Activated CD8-positive, alpha-beta memory T cell treated with anti-CD3 and anti-CD28 coated beads, Interleukin-2, amount 50 U/mL, for 24 hours (primary cell): ENCODE data around the gene GPR39.

Experiments
- DNase-seq: peaks from one replicate; pipeline ENCODE4 v3.0.0-alpha.2; 2020; ENCODE audit errors: extremely low read depth

GPR39 gene

GRCh38 chr2:132604561-132604960, 188.0 kb downstream of the GPR39 start:
- no peak for DNase-seq

- no peak for DNase-seq
These were observed 188.9 kb downstream of the GPR39 start for GRCh38 chr2:132605236-132606180.

- DNase-seq = no peak
These were observed 190.0 kb downstream of the GPR39 start for GRCh38 chr2:132606649-132607048.

GRCh38 chr2:132607426-132608090, 191.0 kb downstream of the GPR39 start:
- DNase-seq = no peak

DNA sequence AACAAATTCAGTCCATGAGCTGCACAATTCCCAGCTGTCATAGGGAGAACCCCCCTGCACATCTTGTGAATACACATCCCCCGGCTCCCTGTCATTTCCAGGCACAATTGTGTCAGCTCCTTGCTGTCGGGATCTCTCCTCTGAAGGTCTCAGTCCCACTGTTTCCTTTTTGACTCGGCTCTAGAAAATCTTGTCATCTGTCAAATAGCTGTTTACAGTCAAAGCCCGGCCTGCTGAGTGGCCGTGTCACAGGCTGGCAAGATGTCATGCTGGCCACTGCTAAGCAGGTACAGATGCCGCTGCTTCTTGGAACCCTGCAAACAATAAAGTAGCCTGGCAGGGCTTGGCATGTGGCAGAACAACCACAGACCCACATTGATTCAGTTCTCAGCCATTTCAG, 191.7 kb downstream of the GPR39 start:
- no peak for DNase-seq

GRCh38 chr2:132609101-132609890, 192.7 kb downstream of the GPR39 start:
- DNase-seq = no peak

DNA sequence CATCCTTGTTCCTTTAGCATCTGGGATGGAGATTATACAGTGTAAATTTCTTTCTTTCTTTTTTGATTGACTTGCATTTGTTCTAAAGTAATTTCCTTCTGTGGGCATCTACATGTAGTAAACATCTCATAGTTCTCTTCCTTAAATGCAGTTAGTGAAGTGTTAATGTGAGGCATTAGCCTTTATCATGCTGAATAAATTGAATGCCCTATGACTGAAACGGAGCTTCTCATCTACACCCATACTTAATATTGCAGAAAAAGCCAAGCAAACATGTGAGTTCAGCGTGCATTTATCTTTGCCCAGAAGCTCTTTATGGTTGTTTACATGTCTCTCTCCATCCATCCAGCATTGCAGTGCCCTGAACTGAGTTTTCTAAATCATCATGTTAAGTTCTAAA, 195.1 kb downstream of the GPR39 start:
- no peak for DNase-seq

GRCh38 chr2:132615329-132616085, 198.9 kb downstream of the GPR39 start:
- no peak for DNase-seq

DNA sequence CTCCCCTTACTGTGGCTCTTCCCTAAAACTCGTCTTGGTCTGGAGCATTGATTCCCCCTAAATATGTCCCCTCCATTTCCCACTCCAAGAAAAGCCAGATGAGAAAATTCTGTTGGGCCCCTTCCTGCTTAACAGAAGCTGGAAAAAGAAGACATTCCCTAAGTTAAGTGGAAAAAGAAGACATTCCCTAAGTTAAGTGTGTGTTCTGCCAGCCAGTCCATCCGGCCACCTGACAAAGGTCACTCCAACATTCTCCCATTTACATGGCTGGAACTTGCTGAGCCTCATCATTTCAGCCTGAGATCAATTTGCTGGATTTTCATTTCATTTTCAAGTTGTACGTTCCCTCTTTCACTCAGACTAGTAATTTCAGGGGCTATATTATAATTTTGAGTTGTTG, 201.4 kb downstream of the GPR39 start:
- DNase-seq = no peak

- no peak for DNase-seq
These were observed 202.1 kb downstream of the GPR39 start for GRCh38 chr2:132618734-132619133.

DNA sequence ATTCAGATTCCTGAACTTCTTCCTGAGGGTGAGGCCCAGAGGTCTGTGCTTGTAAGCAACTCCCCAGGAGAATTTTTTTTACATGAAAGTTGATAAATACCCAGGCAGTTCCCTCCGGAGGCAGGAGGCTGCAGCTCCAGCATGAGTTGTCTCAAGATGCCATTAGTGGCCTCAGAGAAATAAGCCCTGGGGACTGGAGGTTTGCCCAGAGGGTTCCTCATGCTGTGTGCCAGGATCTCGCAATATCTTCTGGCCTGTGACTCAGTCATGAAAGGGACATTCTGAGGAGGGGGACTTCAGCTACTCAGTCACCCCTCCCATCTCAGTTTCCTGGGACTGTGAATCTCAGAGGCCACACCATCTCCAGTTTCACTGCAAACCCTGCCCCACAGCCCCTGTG, 203.5 kb downstream of the GPR39 start:
- DNase-seq = no peak

DNA sequence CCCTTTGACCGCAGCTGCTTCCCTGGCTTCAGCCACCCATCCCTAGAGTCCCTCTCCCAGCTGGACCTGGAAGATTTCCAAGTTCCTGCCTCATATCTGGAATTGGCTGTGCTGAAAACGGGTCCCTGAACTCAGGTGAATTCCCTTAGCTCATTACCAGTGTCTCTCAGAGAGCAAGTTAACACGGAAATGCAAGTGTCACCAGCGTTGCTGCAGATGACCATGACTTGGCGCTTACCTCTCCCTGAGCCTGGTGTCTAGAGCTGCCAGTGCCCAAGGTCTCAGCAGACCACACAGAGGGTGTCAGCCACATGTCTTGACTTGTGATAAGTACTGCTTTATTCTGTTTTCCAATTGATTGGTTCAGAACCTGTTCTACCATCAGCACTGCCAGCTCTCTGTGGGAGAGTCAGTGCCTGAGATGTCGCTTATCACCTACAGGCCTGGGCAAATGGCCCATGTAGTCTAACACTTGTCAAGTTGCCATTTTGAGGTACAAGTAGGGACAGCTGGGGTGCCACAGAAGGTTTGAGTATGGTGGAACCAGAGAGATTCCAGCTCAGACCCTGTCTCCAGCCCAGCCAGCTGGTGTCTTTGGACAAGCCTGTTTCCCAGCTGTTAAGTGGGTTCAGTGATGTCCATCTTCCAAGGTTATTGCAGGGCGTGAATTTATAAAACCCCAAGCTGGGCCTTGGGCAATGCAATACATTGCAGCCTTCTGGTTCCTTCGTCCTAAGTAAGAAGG, 204.7 kb downstream of the GPR39 start:
- DNase-seq = no peak

DNA sequence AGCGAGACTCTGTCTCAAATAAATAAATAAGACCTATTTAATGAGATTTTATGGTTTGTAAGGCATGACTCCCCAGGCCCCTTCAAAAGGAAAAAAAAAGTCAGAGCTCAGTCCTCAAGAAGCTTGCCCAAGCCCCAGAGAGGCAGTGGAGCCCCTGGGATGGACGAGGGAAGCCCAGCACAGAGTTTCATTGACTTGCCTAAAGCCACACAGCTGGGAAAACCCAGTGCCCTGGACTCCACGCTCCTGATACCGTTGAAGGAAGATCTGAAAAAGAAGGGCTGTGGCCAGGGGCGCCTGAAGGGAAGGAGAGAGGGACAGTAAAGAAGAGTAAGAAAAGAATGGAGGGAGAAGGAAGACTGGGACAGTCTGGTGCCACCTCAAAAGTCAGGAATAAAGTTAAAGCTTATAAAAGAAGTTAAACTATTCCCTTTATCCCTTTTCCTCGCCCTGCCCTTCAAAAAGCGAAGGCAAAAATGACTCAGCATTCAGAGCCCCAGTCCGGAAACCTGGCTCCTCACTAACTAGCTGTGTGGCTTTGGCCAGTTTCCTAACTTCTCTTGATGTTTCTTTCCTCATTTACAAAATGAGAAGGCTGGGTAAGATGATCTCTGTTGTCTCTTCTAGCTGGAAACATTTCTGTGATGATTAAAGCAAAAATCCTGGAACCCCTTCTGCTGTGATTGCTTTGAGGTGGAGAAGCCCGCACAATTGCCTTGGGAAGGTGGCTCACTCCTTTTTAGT, 206.7 kb downstream of the GPR39 start:
- no peak for DNase-seq

- no peak for DNase-seq
These were observed 210.9 kb downstream of the GPR39 start for GRCh38 chr2:132627536-132627935.

DNA sequence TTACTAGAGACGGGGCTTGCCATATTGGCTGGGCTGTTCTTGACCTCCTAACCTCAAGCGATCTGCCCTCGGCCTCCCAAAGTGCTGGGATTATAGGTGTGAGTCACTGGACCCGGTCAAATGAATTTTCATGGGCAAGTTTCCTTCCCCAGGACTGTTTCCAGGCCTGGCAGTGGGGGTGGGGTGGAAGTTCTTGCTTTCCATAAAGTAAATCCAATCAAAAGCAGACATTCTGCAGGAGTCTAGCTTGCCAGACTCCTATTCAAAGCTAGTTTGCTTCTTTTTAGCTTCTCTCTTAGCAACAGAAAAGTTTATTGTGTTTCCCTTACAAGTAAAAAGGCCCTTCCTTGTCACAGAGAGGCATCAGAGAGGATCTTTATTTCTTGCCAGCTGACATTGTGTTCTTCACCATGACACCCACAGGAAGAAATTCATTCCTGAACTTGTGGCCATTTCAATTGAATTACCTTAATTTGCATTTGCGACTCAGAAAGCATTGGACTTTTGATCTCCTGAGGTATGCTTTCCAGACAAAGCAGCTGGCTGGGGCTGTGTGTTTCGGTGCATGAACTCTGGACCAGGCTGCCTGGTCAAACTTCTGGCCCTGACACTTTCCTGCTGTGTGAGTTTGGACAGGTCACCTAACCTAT, 215.5 kb downstream of the GPR39 start:
- DNase-seq = no peak

- DNase-seq = no peak
These were observed 217.0 kb downstream of the GPR39 start for GRCh38 chr2:132633635-132634034.

- DNase-seq = no peak
These were observed 219.7 kb downstream of the GPR39 start for GRCh38 chr2:132636346-132636745.

DNA sequence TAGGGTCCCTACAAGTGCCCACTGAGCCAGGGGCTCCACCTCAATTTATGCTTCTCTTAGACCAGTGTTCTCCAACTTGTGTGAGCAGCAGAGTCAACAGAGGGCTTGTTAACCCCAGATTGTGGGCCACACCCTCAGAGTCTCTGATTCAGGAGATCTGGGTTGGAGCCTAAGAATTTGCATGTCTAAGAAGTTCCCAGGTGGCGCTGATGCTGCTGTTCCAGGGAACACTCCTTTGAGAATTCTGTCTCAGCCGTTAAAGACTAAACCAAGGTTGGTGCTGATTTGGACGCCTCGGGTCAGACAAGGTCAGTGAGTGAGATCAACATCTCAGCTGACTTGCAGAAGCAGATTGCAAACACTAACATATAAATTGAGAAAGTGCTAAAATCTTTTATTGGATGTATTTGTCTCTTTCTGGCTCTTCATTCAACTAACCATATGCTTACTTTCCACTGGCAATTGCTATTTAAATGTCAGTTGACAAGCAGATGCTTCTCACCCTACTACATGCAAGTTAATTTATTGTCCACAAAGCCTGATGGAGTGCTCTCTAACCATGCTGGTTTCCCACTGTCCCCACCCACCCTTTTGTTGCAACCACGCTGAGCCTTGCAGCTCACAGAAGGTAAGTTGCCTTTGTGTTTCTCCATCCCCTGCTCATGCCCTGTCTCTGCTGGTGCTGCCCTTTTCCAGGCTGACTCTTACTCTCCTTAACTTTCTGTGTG, 221.9 kb downstream of the GPR39 start:
- DNase-seq = no peak

DNA sequence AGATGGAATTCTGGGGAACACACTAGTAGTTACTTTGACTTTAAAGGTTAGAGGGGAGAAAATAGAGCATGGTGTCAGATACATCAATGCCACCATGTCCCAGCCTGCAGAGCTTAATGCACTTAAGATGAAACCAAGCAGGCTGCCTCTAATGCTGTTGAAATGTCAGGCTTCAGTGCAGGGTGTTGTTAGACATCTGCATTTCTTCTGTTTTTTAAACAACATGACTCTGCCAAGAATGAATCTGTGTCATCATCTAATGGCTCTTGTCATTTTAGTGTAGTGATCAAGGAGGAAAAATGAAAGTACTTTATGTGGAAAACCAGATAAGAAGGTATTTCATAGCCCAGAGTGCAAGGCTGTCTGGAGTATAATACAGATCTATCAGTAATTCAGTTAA, 223.5 kb downstream of the GPR39 start:
- DNase-seq = no peak
